Central memory CD8-positive, alpha-beta T cell (primary cell): ENCODE results near the gene MFN2.

Experiments used
- ATAC-seq: fragments of 150-1000 bp; cut with Tn5 transposase; replicated peaks from 2 replicates; pipeline ENCODE4 v1.10.0; 2022; ENCODE audit warnings: mild to moderate bottlenecking, moderate FRiP score, moderate number of reproducible peaks; ENCODE audit not compliant: poor library complexity, severe bottlenecking; ENCODE audit errors: extremely low read depth
- DNase-seq, 2 donors: peaks; one replicate each; pipeline ENCODE4 v3.0.0; 2021; ENCODE audit warnings: low spot score in 2 of 2
- H3K27ac Mint-ChIP-seq: one replicate; pipeline ENCODE4 v1.8.0; 2022; ENCODE audit warnings: low read depth, mild to moderate bottlenecking, moderate library complexity, mixed read lengths
- H3K27me3 Mint-ChIP-seq: one replicate; pipeline ENCODE4 v1.8.0; 2022; ENCODE audit warnings: mixed read lengths
- H3K36me3 Mint-ChIP-seq: one replicate; pipeline ENCODE4 v1.8.0; 2022; ENCODE audit warnings: mild to moderate bottlenecking, moderate library complexity, mixed read lengths; ENCODE audit not compliant: insufficient read depth
- H3K4me1 Mint-ChIP-seq: one replicate; pipeline ENCODE4 v1.8.0; 2022; ENCODE audit warnings: mixed read lengths
- H3K4me3 Mint-ChIP-seq: one replicate; pipeline ENCODE4 v1.8.0; 2022; ENCODE audit warnings: mild to moderate bottlenecking, moderate library complexity, mixed read lengths
- H3K9me3 Mint-ChIP-seq: one replicate; pipeline ENCODE4 v1.8.0; 2022; ENCODE audit warnings: mixed read lengths

Gene MFN2

GRCh38 chr1:11944358-11944931 lies 35.8 kb upstream of the MFN2 start:
- no peaks in the 10 kb centered on the region for H3K27me3 Mint-ChIP-seq

GRCh38 chr1:11946647-11947046 lies 33.6 kb upstream of the MFN2 start:
- Mint-ChIP-seq H3K9me3 (no peaks in the 10 kb centered on the region), H3K36me3 (peaks cover 4% of the 10 kb centered on the region), H3K4me1 (no peaks in the 10 kb centered on the region), H3K27ac (no peak overlapping the region), H3K4me3 (no peak overlapping the region), H3K27me3 (no peaks in the 10 kb centered on the region)
- ATAC-seq (no peak), DNase-seq (no peak)

More at GRCh38 chr1:11944358-11944931, 35.8 kb upstream of the MFN2 start:
- DNase-seq: no peak
- Mint-ChIP-seq H3K9me3 (no peaks in the 10 kb centered on the region), H3K4me1 (no peaks in the 10 kb centered on the region), H3K27ac (no peak overlapping the region), H3K36me3 (peaks cover 4% of the 10 kb centered on the region), H3K4me3 (no peak overlapping the region)
- ATAC-seq: no peak

- H3K4me3 Mint-ChIP-seq: no peak overlapping the region
- H3K9me3 Mint-ChIP-seq: no peaks in the 10 kb centered on the region
- peaks cover 4% of the 10 kb centered on the region for H3K36me3 Mint-ChIP-seq
- ATAC-seq: no peak
- H3K4me1 Mint-ChIP-seq: no peaks in the 10 kb centered on the region
- no peaks in the 10 kb centered on the region for H3K27me3 Mint-ChIP-seq
- no peak for DNase-seq
- no peak overlapping the region for H3K27ac Mint-ChIP-seq
Observed at GRCh38 chr1:11948822-11949458, 31.3 kb upstream of the MFN2 start.

GRCh38 chr1:11951901-11952300 lies 28.3 kb upstream of the MFN2 start:
- H3K9me3 Mint-ChIP-seq: no peaks in the 10 kb centered on the region
- no peaks in the 10 kb centered on the region for H3K27me3 Mint-ChIP-seq
- H3K4me3 Mint-ChIP-seq: no peak overlapping the region
- ATAC-seq (no peak), DNase-seq (no peak)
- peaks cover 4% of the 10 kb centered on the region for H3K36me3 Mint-ChIP-seq
- H3K4me1 Mint-ChIP-seq: no peaks in the 10 kb centered on the region
- H3K27ac Mint-ChIP-seq: no peak overlapping the region

GRCh38 chr1:11952455-11953109 lies 27.7 kb upstream of the MFN2 start:
- ATAC-seq: peak; percentile 43
- H3K4me1 Mint-ChIP-seq: no peaks in the 10 kb centered on the region
- no peak overlapping the region for H3K27ac Mint-ChIP-seq
- H3K9me3 Mint-ChIP-seq: no peaks in the 10 kb centered on the region
- no peaks in the 10 kb centered on the region for H3K27me3 Mint-ChIP-seq
- no peak for DNase-seq
- H3K4me3 Mint-ChIP-seq: peak overlapping the region; percentile 25
- H3K36me3 Mint-ChIP-seq: peaks cover 4% of the 10 kb centered on the region

GRCh38 chr1:11955221-11955620 lies 25.0 kb upstream of the MFN2 start:
- H3K9me3 Mint-ChIP-seq: no peaks in the 10 kb centered on the region
- H3K27ac Mint-ChIP-seq: no peak overlapping the region
- ATAC-seq: no peak
- H3K36me3 Mint-ChIP-seq: no peaks in the 10 kb centered on the region
- H3K4me1 Mint-ChIP-seq: no peaks in the 10 kb centered on the region
- no peak overlapping the region for H3K4me3 Mint-ChIP-seq
- H3K27me3 Mint-ChIP-seq: no peaks in the 10 kb centered on the region
- DNase-seq: no peak

- Mint-ChIP-seq H3K4me3 (no peak overlapping the region), H3K36me3 (peaks cover 2% of the 10 kb centered on the region), H3K27me3 (no peaks in the 10 kb centered on the region), H3K4me1 (no peaks in the 10 kb centered on the region), H3K9me3 (no peaks in the 10 kb centered on the region), H3K27ac (no peak overlapping the region)
- DNase-seq (no peak), ATAC-seq (no peak)
Observed at GRCh38 chr1:11957398-11957797, 22.8 kb upstream of the MFN2 start.

- Mint-ChIP-seq H3K36me3 (peaks cover 2% of the 10 kb centered on the region), H3K4me3 (no peak overlapping the region), H3K27ac (no peak overlapping the region), H3K27me3 (no peaks in the 10 kb centered on the region), H3K9me3 (no peaks in the 10 kb centered on the region), H3K4me1 (no peaks in the 10 kb centered on the region)
- ATAC-seq: no peak
- DNase-seq: no peak
Observed at GRCh38 chr1:11957897-11958296, 22.3 kb upstream of the MFN2 start.

GRCh38 chr1:11960276-11960675 lies 20.0 kb upstream of the MFN2 start:
- H3K9me3 Mint-ChIP-seq: no peaks in the 10 kb centered on the region
- H3K27me3 Mint-ChIP-seq: no peaks in the 10 kb centered on the region
- H3K4me3 Mint-ChIP-seq: no peak overlapping the region
- ATAC-seq (no peak), DNase-seq (no peak)
- peak overlapping the region; percentile 61 for H3K27ac Mint-ChIP-seq
- no peaks in the 10 kb centered on the region for H3K4me1 Mint-ChIP-seq
- H3K36me3 Mint-ChIP-seq: peaks cover 7% of the 10 kb centered on the region

GRCh38 chr1:11960715-11961114 lies 19.5 kb upstream of the MFN2 start:
- no peaks in the 10 kb centered on the region for H3K4me1 Mint-ChIP-seq
- ATAC-seq: no peak

GRCh38 chr1:11961230-11961629 lies 19.0 kb upstream of the MFN2 start:
- DNase-seq (no peak), ATAC-seq (no peak)
- Mint-ChIP-seq H3K27me3 (no peaks in the 10 kb centered on the region), H3K36me3 (peaks cover 7% of the 10 kb centered on the region), H3K27ac (no peak overlapping the region), H3K9me3 (no peaks in the 10 kb centered on the region), H3K4me1 (no peaks in the 10 kb centered on the region), H3K4me3 (no peak overlapping the region)

More at GRCh38 chr1:11960715-11961114, 19.5 kb upstream of the MFN2 start:
- Mint-ChIP-seq H3K4me3 (no peak overlapping the region), H3K9me3 (no peaks in the 10 kb centered on the region), H3K27me3 (no peaks in the 10 kb centered on the region), H3K27ac (no peak overlapping the region), H3K36me3 (peaks cover 7% of the 10 kb centered on the region)
- no peak for DNase-seq

GRCh38 chr1:11963622-11964021 lies 16.6 kb upstream of the MFN2 start:
- Mint-ChIP-seq H3K4me1 (no peaks in the 10 kb centered on the region), H3K27me3 (no peaks in the 10 kb centered on the region), H3K4me3 (no peak overlapping the region), H3K36me3 (peaks cover 8% of the 10 kb centered on the region), H3K9me3 (no peaks in the 10 kb centered on the region), H3K27ac (no peak overlapping the region)
- ATAC-seq (no peak), DNase-seq (no peak)

- Mint-ChIP-seq H3K36me3 (peaks cover 8% of the 10 kb centered on the region), H3K27me3 (no peaks in the 10 kb centered on the region), H3K4me3 (no peak overlapping the region), H3K9me3 (no peaks in the 10 kb centered on the region), H3K4me1 (no peaks in the 10 kb centered on the region), H3K27ac (no peak overlapping the region)
- ATAC-seq: no peak
- DNase-seq: no peak
Observed at GRCh38 chr1:11964656-11965055, 15.6 kb upstream of the MFN2 start.
